B cell (primary cell): ENCODE data around the gene P3H4.

Source experiments
- CTCF ChIP-seq: fragments of 200-600 bp; IDR thresholded peaks from one replicate; pipeline ENCODE4 v1.8.0; 2022; ENCODE audit warnings: antibody characterized with exemption, mild to moderate bottlenecking
- EZH2 ChIP-seq: IDR thresholded peaks from 2 replicates; pipeline ENCODE4 v1.6.1; 2012; ENCODE audit warnings: borderline replicate concordance, low read depth, mild to moderate bottlenecking, moderate library complexity, low read length; ENCODE audit not compliant: insufficient read depth, poor library complexity, severe bottlenecking

GRCh38 chr17:41835800-41836549, 24.2 kb upstream of the P3H4 start, which contains the start of gene NT5C3B:
- no peak for TF ChIP-seq CTCF
- no peak for TF ChIP-seq EZH2
